Neural crest cell (in vitro differentiated cells): ENCODE data around the gene ANXA11. TPM values are rescaled to one million over a fixed set of nuclear protein-coding genes. Genes with fewer than 3 reads are reported as not detected.
"Not testable (repeated sequence)": the region's sequence is repeated elsewhere in the genome, so short reads cannot be mapped to it uniquely, and the experiment has no call there.

Source experiments
- DNase-seq: peaks from one replicate; pipeline ENCODE4 v3.0.0; 2021; ENCODE audit warnings: low read depth, mixed read lengths, low spot score
- H3K27ac Mint-ChIP-seq: one replicate; pipeline ENCODE4 v1.8.0; 2021; ENCODE audit warnings: mild to moderate bottlenecking, mixed read lengths; ENCODE audit not compliant: unreplicated experiment
- H3K27me3 Mint-ChIP-seq: 2 replicates; pipeline ENCODE4 v1.8.0; 2021; ENCODE audit warnings: low read depth, mild to moderate bottlenecking, mixed read lengths
- H3K36me3 Mint-ChIP-seq: 2 replicates; pipeline ENCODE4 v1.8.0; 2021; ENCODE audit warnings: low read depth, mild to moderate bottlenecking, mixed read lengths
- H3K4me1 Mint-ChIP-seq: 2 replicates; pipeline ENCODE4 v1.8.0; 2021; ENCODE audit warnings: mixed read lengths
- H3K4me3 Mint-ChIP-seq: one replicate; pipeline ENCODE4 v1.8.0; 2021; ENCODE audit warnings: mild to moderate bottlenecking, mixed read lengths
- H3K9me3 Mint-ChIP-seq: 2 replicates; pipeline ENCODE4 v1.8.0; 2021; ENCODE audit warnings: mixed read lengths
- CTCF ChIP-seq: fragments of 200-600 bp; sonication (generic); conservative IDR thresholded peaks from 2 replicates; pipeline ENCODE4 v1.5.0; 2021; ENCODE audit warnings: antibody characterized with exemption, mild to moderate bottlenecking
- total RNA-seq: library from RNA; stranded (reverse); gene quantifications from 2 replicates; pipeline ENCODE4 v1.2.1, GENCODE V29; 2021

ANXA11 gene
- total RNA-seq, 1 donor from 2014 or later: 25.7 TPM

GRCh38 chr10:80242341-80242740 lies 37.0 kb upstream of the ANXA11 start:
- DNase-seq, H3K27ac Mint-ChIP-seq, H3K9me3 Mint-ChIP-seq, H3K4me3 Mint-ChIP-seq, H3K27me3 Mint-ChIP-seq, H3K36me3 Mint-ChIP-seq: not testable (repeated sequence)
- peaks cover 13% of the 10 kb centered on the region for H3K4me1 Mint-ChIP-seq

GRCh38 chr10:80236457-80236856 lies 31.1 kb upstream of the ANXA11 start:
- not testable (repeated sequence) for H3K9me3 Mint-ChIP-seq, DNase-seq, H3K36me3 Mint-ChIP-seq, H3K27me3 Mint-ChIP-seq, H3K4me1 Mint-ChIP-seq, H3K27ac Mint-ChIP-seq, H3K4me3 Mint-ChIP-seq

GRCh38 chr10:80234331-80235235 lies 29.2 kb upstream of the ANXA11 start:
- not testable (repeated sequence) for H3K9me3 Mint-ChIP-seq, H3K27ac Mint-ChIP-seq, H3K27me3 Mint-ChIP-seq, DNase-seq, H3K36me3 Mint-ChIP-seq, H3K4me3 Mint-ChIP-seq, H3K4me1 Mint-ChIP-seq

GRCh38 chr10:80233871-80234270 lies 28.5 kb upstream of the ANXA11 start:
- not testable (repeated sequence) for H3K4me1 Mint-ChIP-seq, H3K9me3 Mint-ChIP-seq, DNase-seq, H3K4me3 Mint-ChIP-seq, H3K36me3 Mint-ChIP-seq, H3K27ac Mint-ChIP-seq, H3K27me3 Mint-ChIP-seq

GRCh38 chr10:80226723-80227122 lies 21.4 kb upstream of the ANXA11 start:
- H3K4me1 Mint-ChIP-seq, H3K27me3 Mint-ChIP-seq, H3K9me3 Mint-ChIP-seq, DNase-seq, H3K4me3 Mint-ChIP-seq, H3K36me3 Mint-ChIP-seq, H3K27ac Mint-ChIP-seq: not testable (repeated sequence)

GRCh38 chr10:80223031-80223419 lies 17.7 kb upstream of the ANXA11 start:
- H3K9me3 Mint-ChIP-seq, H3K4me1 Mint-ChIP-seq, H3K27me3 Mint-ChIP-seq, DNase-seq, H3K27ac Mint-ChIP-seq, H3K36me3 Mint-ChIP-seq, H3K4me3 Mint-ChIP-seq: not testable (repeated sequence)

- not testable (repeated sequence) for H3K4me3 Mint-ChIP-seq, H3K9me3 Mint-ChIP-seq, H3K27me3 Mint-ChIP-seq, H3K27ac Mint-ChIP-seq, H3K36me3 Mint-ChIP-seq, H3K4me1 Mint-ChIP-seq, DNase-seq
These were observed 13.5 kb upstream of the ANXA11 start for GRCh38 chr10:80218878-80219277.

- not testable (repeated sequence) for H3K4me1 Mint-ChIP-seq, H3K4me3 Mint-ChIP-seq, H3K27me3 Mint-ChIP-seq, DNase-seq, H3K36me3 Mint-ChIP-seq, H3K9me3 Mint-ChIP-seq, H3K27ac Mint-ChIP-seq
These were observed 9.1 kb upstream of the ANXA11 start for GRCh38 chr10:80214368-80214982.

GRCh38 chr10:80212535-80213115 lies 7.3 kb upstream of the ANXA11 start:
- H3K27me3 Mint-ChIP-seq: peaks cover 11% of the 10 kb centered on the region
- not testable (repeated sequence) for H3K36me3 Mint-ChIP-seq, H3K4me1 Mint-ChIP-seq, H3K9me3 Mint-ChIP-seq, H3K27ac Mint-ChIP-seq, H3K4me3 Mint-ChIP-seq, DNase-seq

GRCh38 chr10:80211786-80212185 lies 6.4 kb upstream of the ANXA11 start:
- DNase-seq: no peak
- Mint-ChIP-seq H3K9me3 (no peaks in the 10 kb centered on the region), H3K27ac (no peak overlapping the region), H3K27me3 (peaks cover 13% of the 10 kb centered on the region), H3K4me1 (no peaks in the 10 kb centered on the region), H3K36me3 (no peaks in the 10 kb centered on the region), H3K4me3 (no peak overlapping the region)
- no peak for TF ChIP-seq CTCF
